ENCODE measurements around the gene MYOM3.
"Not testable (repeated sequence)": the region's sequence is repeated elsewhere in the genome, so short reads cannot be mapped to it uniquely, and the experiment has no call there.

MYOM3 gene

GRCh38 chr1:24057171-24057570, 54.8 kb downstream of the MYOM3 start:
- no peak overlapping the region for H3K27ac ChIP-seq (ENCODE audit: low read length)
- H3K27me3 ChIP-seq (ENCODE audit: control insufficient read depth, insufficient read depth, low read length) = no peaks in the 10 kb centered on the region
- no peak overlapping the region for H3K4me3 ChIP-seq (ENCODE audit: low read length)
- no peak for DNase-seq (ENCODE audit: low read depth, low spot score)
- no CpG with 5 or more reads among the region's 13 CpGs for WGBS (ENCODE audit: insufficient coverage, insufficient read length)
- H3K36me3 ChIP-seq (ENCODE audit: control insufficient read depth, insufficient read depth, low read length) = no peaks in the 10 kb centered on the region
- H3K4me1 ChIP-seq (ENCODE audit: control insufficient read depth, insufficient read depth, low read length) = no peaks in the 10 kb centered on the region
- no peaks in the 10 kb centered on the region for H3K9me3 ChIP-seq (ENCODE audit: control insufficient read depth, insufficient read depth, low read length)

- H3K9me3 ChIP-seq (ENCODE audit: control insufficient read depth, insufficient read depth, low read length) = no peaks in the 10 kb centered on the region
- DNase-seq (ENCODE audit: low read depth, low spot score) = no peak
- H3K27ac ChIP-seq (ENCODE audit: low read length) = no peak overlapping the region
- H3K4me3 ChIP-seq (ENCODE audit: low read length) = no peak overlapping the region
- H3K36me3 ChIP-seq (ENCODE audit: control insufficient read depth, insufficient read depth, low read length) = no peaks in the 10 kb centered on the region
- H3K4me1 ChIP-seq (ENCODE audit: control insufficient read depth, insufficient read depth, low read length) = no peaks in the 10 kb centered on the region
- no peaks in the 10 kb centered on the region for H3K27me3 ChIP-seq (ENCODE audit: control insufficient read depth, insufficient read depth, low read length)
- no CpG with 5 or more reads among the region's 8 CpGs for WGBS (ENCODE audit: insufficient coverage, insufficient read length)
These were observed 56.3 kb downstream of the MYOM3 start for GRCh38 chr1:24055681-24056080.

DNA sequence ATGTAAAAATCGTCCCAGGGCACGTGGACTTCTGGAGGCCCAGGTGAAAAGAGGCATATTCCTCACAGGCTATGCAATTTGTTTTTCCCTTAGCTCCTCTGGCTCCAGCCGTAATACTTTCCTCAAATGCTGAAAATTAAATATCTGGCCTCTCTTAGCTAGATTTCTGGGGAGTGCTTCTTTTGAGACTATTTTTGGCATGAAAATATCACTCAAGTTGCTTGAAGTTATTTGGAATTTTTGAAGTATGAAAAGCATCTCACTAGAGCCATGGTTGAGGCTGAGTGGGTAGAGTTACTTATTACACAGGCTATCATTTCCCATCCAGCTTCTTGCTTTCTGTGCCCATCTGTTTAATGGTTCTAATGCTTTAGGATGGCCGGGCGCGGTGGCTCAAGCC, 59.7 kb downstream of the MYOM3 start:
- Histone ChIP-seq H3K27me3 (ENCODE audit: control insufficient read depth, insufficient read depth, low read length) (no peaks in the 10 kb centered on the region), H3K27ac (ENCODE audit: low read length) (no peak overlapping the region), H3K4me1 (ENCODE audit: control insufficient read depth, insufficient read depth, low read length) (no peaks in the 10 kb centered on the region), H3K36me3 (ENCODE audit: control insufficient read depth, insufficient read depth, low read length) (no peaks in the 10 kb centered on the region), H3K9me3 (ENCODE audit: control insufficient read depth, insufficient read depth, low read length) (no peaks in the 10 kb centered on the region), H3K4me3 (ENCODE audit: low read length) (no peak overlapping the region)
- WGBS (ENCODE audit: insufficient coverage, insufficient read length) = no CpG with 5 or more reads among the region's 6 CpGs
- DNase-seq (ENCODE audit: low read depth, low spot score) = no peak

DNA sequence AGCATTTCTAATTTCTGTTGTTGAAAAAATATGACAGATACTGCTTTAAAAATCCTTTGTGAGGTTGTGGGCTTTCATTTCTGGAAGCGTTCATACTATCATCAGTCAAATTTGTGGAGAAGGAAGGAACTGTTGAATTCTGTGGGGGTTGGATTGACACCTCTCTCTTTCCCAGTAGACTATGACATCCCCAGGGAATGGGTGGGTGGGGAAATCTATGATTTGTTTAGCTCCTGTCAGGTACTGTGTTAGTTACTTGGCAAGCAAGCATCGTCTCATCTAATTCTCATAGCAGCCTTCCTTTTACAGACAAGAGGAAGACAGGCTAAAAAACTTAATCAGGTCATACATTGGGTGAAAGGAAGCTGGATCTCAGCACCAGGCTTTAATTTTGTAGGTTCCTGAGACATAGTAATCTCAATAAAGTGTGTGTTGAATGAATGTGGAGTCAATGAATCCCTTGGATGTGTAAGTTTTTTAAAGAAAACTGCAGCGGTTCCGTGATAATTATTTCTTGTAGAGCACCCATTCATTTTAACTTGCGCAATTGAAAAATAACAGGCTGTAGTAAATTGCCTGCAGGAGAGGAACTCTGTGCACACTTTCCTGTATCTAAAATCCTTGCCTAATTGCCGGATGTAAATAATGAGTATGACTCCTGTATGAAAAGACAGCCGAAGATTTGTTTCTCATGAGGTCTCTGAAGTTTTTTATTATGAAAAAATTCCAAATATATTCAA, 60.6 kb downstream of the MYOM3 start:
- no peaks in the 10 kb centered on the region for H3K4me1 ChIP-seq (ENCODE audit: control insufficient read depth, insufficient read depth, low read length)
- no peaks in the 10 kb centered on the region for H3K9me3 ChIP-seq (ENCODE audit: control insufficient read depth, insufficient read depth, low read length)
- no peaks in the 10 kb centered on the region for H3K27me3 ChIP-seq (ENCODE audit: control insufficient read depth, insufficient read depth, low read length)
- no CpG with 5 or more reads among the region's 7 CpGs for WGBS (ENCODE audit: insufficient coverage, insufficient read length)
- no peak for DNase-seq (ENCODE audit: low read depth, low spot score)
- no peaks in the 10 kb centered on the region for H3K36me3 ChIP-seq (ENCODE audit: control insufficient read depth, insufficient read depth, low read length)
- no peak overlapping the region for H3K4me3 ChIP-seq (ENCODE audit: low read length)
- H3K27ac ChIP-seq (ENCODE audit: low read length) = no peak overlapping the region

DNA sequence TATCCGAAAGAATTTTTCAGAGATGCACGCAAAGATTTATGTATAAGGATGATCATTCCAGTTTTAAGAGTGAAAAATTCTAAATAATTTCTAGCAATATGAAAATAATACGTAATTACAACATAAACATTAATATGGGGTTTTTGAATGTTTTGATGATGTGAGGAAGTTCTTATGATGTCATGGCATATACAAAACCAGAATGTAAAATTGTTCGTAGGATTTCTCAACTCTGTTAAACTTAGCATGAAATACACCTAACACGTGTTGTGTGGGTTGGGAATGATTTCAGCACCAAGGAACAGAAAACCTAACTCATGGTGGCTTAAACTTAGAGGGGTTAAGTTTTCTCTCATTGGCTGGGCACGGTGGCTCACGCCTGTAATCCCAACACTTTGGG, 62.2 kb downstream of the MYOM3 start:
- Histone ChIP-seq H3K4me1 (ENCODE audit: control insufficient read depth, insufficient read depth, low read length) (no peaks in the 10 kb centered on the region), H3K36me3 (ENCODE audit: control insufficient read depth, insufficient read depth, low read length) (no peaks in the 10 kb centered on the region), H3K4me3 (ENCODE audit: low read length) (no peak overlapping the region), H3K27ac (ENCODE audit: low read length) (no peak overlapping the region), H3K27me3 (ENCODE audit: control insufficient read depth, insufficient read depth, low read length) (no peaks in the 10 kb centered on the region), H3K9me3 (ENCODE audit: control insufficient read depth, insufficient read depth, low read length) (no peaks in the 10 kb centered on the region)
- 100% methylated on average over 1 of the region's 7 CpGs for WGBS (ENCODE audit: insufficient coverage, insufficient read length)
- DNase-seq (ENCODE audit: low read depth, low spot score) = no peak

DNA sequence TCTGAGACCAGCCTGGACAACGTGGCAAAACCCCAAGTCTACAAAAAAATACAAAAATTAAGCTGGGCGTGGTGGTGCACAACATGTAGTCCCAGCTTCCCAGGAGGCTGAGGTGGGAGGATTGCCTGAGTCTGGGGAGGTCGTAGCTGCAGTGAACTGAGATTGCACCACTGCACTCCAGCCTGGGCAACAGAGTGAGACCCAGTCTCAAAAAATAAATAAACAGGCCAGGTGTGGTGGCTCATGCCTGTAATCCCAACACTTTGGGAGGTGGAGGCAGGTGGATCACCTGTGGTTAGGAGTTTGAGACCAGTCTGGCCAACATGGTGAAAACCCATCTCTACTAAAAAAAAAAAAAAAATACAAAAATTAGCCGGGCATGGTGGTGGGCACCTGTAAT, 63.0 kb downstream of the MYOM3 start:
- no CpG with 5 or more reads among the region's 4 CpGs for WGBS (ENCODE audit: insufficient coverage, insufficient read length)
- H3K27ac ChIP-seq (ENCODE audit: low read length); H3K27me3 ChIP-seq (ENCODE audit: control insufficient read depth, insufficient read depth, low read length); H3K4me1 ChIP-seq (ENCODE audit: control insufficient read depth, insufficient read depth, low read length); DNase-seq (ENCODE audit: low read depth, low spot score); H3K36me3 ChIP-seq (ENCODE audit: control insufficient read depth, insufficient read depth, low read length); H3K9me3 ChIP-seq (ENCODE audit: control insufficient read depth, insufficient read depth, low read length); H3K4me3 ChIP-seq (ENCODE audit: low read length): not testable (repeated sequence)

DNA sequence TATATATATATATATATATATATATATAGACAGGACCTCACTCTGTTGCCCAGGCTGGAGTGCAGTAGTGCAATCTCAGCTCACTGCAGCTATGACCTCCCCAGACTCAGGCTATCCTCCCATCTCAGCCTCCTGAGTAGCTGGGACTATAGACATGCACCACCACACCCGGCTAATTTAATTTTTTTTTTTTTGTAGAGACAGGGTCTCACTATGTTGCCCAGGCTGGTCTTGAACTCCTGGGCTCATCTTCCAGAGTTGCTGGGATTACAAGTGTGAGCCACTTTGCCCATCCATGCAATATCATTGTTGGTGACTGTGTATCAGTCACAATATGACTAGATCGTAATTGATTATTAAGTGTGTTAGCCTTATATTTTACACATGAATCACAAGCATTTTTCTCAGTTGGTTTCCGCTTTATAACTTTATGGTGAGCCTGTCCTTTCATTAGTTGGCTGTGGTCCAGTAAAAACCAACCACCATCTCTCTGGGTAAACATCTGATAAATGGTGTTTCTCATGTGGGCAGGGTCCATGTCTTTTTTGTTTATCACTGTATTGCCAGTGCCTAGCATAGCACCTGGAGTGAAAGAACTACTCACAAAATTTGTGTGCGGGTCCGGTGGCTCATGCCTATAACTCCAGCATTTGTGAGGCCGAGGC, 63.6 kb downstream of the MYOM3 start:
- Histone ChIP-seq H3K27ac (ENCODE audit: low read length) (no peak overlapping the region), H3K27me3 (ENCODE audit: control insufficient read depth, insufficient read depth, low read length) (no peaks in the 10 kb centered on the region), H3K4me3 (ENCODE audit: low read length) (no peak overlapping the region), H3K4me1 (ENCODE audit: control insufficient read depth, insufficient read depth, low read length) (no peaks in the 10 kb centered on the region), H3K9me3 (ENCODE audit: control insufficient read depth, insufficient read depth, low read length) (no peaks in the 10 kb centered on the region), H3K36me3 (ENCODE audit: control insufficient read depth, insufficient read depth, low read length) (no peaks in the 10 kb centered on the region)
- no CpG with 5 or more reads among the region's 6 CpGs for WGBS (ENCODE audit: insufficient coverage, insufficient read length)
- DNase-seq (ENCODE audit: low read depth, low spot score) = no peak

- no peaks in the 10 kb centered on the region for H3K4me1 ChIP-seq (ENCODE audit: control insufficient read depth, insufficient read depth, low read length)
- H3K4me3 ChIP-seq (ENCODE audit: low read length) = no peak overlapping the region
- no CpG with 5 or more reads among the region's 3 CpGs for WGBS (ENCODE audit: insufficient coverage, insufficient read length)
- no peak overlapping the region for H3K27ac ChIP-seq (ENCODE audit: low read length)
- H3K27me3 ChIP-seq (ENCODE audit: control insufficient read depth, insufficient read depth, low read length) = no peaks in the 10 kb centered on the region
- H3K36me3 ChIP-seq (ENCODE audit: control insufficient read depth, insufficient read depth, low read length) = no peaks in the 10 kb centered on the region
- H3K9me3 ChIP-seq (ENCODE audit: control insufficient read depth, insufficient read depth, low read length) = no peaks in the 10 kb centered on the region
- DNase-seq (ENCODE audit: low read depth, low spot score) = no peak
These were observed 64.8 kb downstream of the MYOM3 start for GRCh38 chr1:24047110-24047477.

DNA sequence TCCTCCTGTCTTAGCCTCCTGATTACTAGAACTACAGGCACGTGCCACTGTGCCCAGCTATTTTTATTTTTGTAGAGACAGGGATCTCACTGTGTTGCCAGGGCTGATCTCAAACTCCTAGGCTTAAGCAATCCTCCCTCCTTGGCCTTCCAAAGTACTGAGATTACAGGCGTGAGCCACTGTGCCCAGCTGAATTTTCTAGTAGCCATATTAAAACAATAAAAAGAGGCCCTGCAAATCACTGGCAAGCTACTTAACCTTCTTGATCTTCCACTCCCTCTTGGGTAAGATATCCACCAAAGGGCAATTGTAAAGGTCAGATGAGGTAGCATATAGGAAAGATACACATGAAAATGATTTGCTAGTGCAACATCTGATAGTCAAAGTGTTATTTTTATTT, 66.2 kb downstream of the MYOM3 start:
- Histone ChIP-seq H3K27ac (ENCODE audit: low read length) (no peak overlapping the region), H3K36me3 (ENCODE audit: control insufficient read depth, insufficient read depth, low read length) (no peaks in the 10 kb centered on the region), H3K4me1 (ENCODE audit: control insufficient read depth, insufficient read depth, low read length) (no peaks in the 10 kb centered on the region), H3K9me3 (ENCODE audit: control insufficient read depth, insufficient read depth, low read length) (no peaks in the 10 kb centered on the region), H3K4me3 (ENCODE audit: low read length) (no peak overlapping the region), H3K27me3 (ENCODE audit: control insufficient read depth, insufficient read depth, low read length) (no peaks in the 10 kb centered on the region)
- no CpG with 5 or more reads among the region's 2 CpGs for WGBS (ENCODE audit: insufficient coverage, insufficient read length)
- no peak for DNase-seq (ENCODE audit: low read depth, low spot score)

DNA sequence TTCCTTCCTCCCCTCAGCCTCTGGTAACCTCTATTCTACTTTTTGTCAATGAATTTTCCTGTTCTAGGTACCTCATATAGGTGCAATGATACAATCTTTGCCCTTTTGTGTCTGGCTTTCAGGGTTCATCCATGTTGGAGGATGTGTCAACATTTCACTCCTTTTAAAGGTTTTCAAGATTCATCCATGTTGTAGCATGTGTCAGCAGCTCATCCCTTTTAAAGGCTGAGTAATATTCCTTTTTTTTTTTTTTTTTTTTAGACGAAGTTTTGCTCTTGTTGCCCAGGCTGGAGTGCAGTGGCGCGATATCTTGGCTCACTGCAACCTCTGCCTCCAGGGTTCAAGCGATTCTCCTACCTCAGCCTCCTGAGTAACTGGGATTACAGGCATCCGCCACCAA, 67.3 kb downstream of the MYOM3 start:
- not testable (repeated sequence) for H3K9me3 ChIP-seq (ENCODE audit: control insufficient read depth, insufficient read depth, low read length); H3K4me3 ChIP-seq (ENCODE audit: low read length); DNase-seq (ENCODE audit: low read depth, low spot score); H3K36me3 ChIP-seq (ENCODE audit: control insufficient read depth, insufficient read depth, low read length); H3K27ac ChIP-seq (ENCODE audit: low read length); H3K27me3 ChIP-seq (ENCODE audit: control insufficient read depth, insufficient read depth, low read length); H3K4me1 ChIP-seq (ENCODE audit: control insufficient read depth, insufficient read depth, low read length)
- no CpG with 5 or more reads among the region's 5 CpGs for WGBS (ENCODE audit: insufficient coverage, insufficient read length)
